GM18498 (cell line): Measurements from ENCODE around the gene DNAJC27.

Experiments used
- ATAC-seq: cut with Tn5 transposase; IDR thresholded peaks from one replicate; pipeline ENCODE4 v1.9.1; 2021; ENCODE audit warnings: mild to moderate bottlenecking, moderate library complexity; ENCODE audit not compliant: unreplicated experiment

Gene DNAJC27

DNA sequence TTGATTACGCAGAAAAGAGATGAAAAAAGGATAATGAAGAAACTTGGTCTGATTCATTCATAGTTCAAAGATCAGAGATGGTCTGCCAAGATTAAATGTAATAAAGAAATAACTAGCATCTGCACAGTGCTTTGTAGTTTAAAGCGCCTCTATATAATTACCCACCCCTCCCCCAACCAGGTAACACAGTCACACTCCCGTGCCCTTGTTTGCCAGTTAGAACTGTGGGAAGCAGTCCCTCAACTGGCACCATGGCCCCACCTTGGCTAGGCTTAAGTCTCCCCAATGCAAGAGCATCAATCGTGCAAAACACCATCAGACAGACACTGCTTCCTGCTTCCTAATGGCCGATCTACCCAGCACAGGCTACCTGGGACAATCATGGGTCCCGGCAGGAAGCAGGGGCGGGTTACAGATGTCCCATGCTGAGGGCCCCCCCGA, 63.3 kb downstream of the DNAJC27 start:
- no peak for ATAC-seq

DNA sequence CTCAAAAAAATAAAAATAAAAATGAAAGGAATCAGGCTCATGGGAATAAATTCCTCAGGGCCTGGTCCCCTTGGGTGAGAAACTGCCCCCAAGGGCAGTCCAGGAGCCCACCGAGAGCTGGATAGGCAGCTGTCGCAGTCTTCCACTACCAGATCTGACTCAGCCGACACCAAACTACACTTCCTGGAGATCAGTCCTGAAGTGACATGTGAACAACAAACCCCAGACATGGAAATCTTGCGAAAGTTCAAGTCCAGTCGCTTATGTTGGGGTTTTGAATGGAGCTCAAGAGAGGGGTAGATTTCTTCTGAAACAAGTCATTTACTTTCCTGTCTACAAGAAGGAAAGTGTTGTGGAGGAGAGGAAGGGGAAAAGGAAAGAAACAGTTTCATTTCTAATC, 64.6 kb downstream of the DNAJC27 start:
- ATAC-seq, result no peak

DNA sequence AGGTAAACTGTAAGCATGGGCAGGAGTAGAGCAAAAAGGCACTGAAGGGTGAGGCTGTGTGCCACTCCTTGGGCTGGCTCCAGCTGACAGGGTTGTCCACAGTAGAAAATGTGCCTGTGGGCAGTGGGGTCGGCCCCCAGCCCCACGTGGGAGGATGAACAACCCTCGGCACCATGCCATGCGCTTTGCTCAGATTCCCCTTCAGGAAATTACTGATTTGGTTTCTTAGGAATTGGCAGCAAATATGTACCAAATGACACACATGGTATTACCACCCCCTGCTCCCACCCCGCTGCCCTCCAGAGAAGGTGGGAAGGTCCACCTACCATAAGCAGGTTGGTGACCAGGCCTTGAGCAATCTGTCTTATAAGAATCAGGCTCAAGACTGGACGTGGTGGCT, 65.3 kb downstream of the DNAJC27 start:
- no peak for ATAC-seq

DNA sequence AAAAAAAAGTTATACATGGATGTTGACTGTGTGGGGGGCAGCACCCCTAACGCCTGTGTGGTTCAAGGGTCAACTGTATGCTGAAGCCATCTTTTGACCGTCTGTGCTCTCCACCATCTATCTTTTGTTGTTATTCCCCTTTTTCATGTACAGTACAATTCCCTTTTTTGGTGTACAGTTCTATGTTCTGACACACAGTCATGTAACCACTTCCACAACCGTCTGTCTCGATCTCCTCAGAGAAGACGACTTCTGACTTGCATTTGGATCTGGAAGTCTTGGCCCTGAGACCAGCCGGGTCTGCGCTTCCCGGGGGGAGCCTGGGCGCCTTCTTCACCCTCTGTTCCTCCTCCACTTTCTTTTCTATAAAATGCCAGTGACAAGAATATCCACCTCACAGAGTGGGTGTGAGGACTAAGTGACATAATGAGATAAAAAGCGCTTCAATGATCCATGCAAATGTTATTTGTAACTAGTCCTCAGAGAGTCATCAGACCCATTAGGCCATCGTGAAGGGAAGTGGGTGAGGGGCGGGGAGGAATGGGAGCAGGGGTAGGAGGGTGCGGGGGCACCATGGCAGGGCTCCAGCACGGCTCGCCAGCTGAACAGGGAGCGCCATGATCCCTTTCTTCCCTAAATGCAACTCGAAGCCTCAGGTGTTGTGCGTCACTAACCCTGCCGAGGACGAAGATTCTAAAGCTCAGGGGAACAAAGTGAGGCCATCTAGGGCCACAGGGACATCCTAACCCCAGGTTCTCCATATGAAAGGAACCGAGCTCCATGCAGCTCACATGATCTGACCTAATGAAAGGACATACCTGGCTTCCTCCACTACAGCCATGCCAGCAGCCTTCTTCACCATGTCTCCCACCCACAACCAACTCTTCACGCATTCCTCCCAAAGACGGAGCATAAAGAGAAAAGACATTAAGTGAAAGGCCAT, 68.3 kb downstream of the DNAJC27 start:
- no peak for ATAC-seq

DNA sequence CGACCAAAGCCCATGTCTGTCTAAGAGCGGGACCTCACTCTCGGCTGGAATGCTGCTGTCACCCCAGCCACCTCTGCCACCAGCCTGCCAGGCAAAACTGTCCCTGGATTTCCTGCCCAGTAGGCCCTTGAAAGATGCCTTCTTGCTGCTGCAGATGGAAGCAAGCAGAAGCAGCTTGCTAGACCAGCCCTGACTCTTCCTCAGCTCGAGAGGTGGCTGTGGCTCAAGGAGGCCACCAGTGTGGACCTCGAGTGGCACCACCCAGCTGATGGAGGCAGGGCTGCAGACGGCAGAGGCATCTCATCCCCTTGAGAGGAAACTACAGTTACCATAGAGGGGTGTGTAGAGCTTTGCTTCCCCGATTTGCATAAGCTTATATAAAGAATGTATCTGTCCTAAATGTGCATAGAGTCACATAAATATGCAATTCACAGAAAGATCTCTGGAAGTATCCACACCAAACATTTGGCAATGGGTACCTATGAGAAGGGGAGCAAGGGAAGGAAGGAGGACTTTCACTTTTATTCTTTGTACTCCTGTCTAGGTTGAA, 72.3 kb downstream of the DNAJC27 start:
- no peak for ATAC-seq

DNA sequence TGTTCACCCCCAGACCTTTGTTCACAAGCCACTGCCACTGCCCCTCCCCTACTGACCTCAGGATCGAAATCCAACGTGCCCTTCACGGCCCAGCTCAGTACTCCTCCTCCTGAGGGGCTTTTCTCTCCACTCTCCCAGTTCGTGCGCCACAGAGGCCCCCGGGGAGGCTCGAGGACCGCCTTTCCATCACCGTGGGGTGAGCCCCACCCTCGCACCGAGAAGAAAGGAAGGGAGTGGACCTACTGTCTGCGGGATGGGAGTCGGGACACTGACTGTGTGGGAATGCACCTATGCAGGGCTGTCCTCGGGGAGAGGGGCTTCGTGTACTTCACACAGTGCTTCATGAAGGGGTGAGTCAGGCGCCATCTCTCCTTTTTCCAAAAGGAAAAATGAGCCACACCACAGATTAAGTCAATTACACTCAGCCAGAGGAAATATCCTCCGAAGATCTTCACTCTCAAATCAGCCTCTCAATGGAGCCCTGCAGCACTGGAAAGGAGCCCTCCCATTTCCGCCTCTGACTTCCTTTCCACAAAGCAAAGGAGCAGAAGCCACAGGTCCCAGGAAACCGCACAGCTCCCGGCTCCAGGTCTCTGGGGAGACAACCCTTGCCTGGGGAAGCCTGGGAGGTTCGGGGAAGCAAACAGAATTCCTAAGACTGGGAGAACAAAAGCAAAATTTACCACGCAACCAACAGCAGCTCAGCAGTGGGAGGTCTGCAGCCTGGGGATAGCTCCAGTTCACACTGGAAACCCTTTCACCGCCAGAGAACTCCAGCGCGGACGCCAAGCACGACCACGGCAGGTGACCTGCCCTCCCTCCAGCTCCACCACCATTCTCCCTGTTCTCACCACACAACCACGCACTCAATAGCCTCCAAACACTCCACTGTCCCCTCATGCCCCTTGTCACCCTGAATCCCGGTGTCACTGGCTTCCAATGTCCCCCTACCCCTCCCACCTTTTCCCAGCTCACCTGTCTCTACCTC, 73.3 kb downstream of the DNAJC27 start:
- no peak for ATAC-seq

DNA sequence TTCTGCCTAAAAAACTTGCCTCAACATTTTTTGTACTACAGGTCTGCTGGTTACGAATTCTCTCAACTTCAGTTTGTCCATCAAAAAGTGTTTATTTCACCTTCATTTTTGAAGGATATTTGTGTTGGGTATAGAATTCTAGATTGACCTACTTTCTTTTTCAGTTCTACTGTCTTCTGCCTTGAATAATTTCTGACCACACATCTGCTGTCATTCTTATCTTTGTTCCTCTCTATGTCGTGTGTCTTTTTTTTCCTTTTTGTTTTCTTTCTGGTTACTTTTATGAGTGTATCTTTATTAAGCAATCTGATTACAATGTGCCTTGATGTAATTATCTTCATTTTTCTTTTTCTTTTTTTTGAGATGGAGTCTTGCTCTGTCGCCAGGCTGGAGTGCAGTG, 77.0 kb downstream of the DNAJC27 start:
- ATAC-seq, result no peak

DNA sequence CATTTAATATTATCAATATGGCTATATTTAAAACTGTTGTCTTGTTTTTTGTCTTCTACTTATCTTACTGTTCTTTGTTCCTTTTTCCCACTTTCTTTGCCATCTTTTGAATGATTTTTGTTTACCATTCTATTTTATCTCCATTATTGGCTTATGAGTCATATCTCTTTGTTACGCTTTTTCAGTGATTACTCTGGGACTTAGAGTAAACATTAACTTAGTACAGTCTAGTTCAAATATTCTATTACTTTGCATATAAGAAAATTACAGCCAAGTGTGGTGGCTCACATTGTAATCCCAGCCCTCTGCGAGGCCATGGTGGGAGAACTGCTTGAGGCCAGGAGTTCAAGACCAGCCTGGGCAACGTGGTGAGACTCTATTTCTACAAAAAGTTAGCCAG, 77.8 kb downstream of the DNAJC27 start:
- ATAC-seq, result no peak
